CD4-positive, alpha-beta T cell (primary cell): ENCODE data around the gene TSPAN9. TPM values are rescaled to one million over a fixed set of nuclear protein-coding genes. Genes with fewer than 3 reads are reported as not detected.

Source experiments
- ATAC-seq: fragments of 200-7000 bp; cut with Tn5 transposase; one replicate; pipeline ENCODE4 v1.10.0; 2022; ENCODE audit warnings: mild to moderate bottlenecking; ENCODE audit not compliant: poor library complexity
- CTCF ChIA-PET: fragments of 350-600 bp; sonication (Branson Sonifier 250); formaldehyde crosslinking; loops from one replicate; lab custom pipeline; 2021; ENCODE audit warnings: antibody characterized with exemption, inconsistent platforms; lab: Charles Lee
- POLR2A ChIA-PET: fragments of 350-600 bp; sonication (Branson Sonifier 250); formaldehyde crosslinking; loops from one replicate; lab custom pipeline; 2021; ENCODE audit warnings: antibody characterized with exemption, inconsistent platforms; lab: Charles Lee
- DNase-seq, 14 experiments: peaks; one replicate each; pipeline ENCODE4 v3.0.0-alpha.2; 2013 to 2020; ENCODE audit warnings: mixed read lengths in 2 of 14
- H3K27ac ChIP-seq, 2 donors: one replicate each; pipeline versions ENCODE4 v1.5.1 to v1.7.0; 2013; ENCODE audit warnings: low read length in 2 of 2, low read depth in 1 of 2, mild to moderate bottlenecking in 1 of 2
- H3K27me3 ChIP-seq, 2 experiments: 1 replicate in 1 of 2; 2 replicates in 1 of 2; pipeline versions ENCODE4 v1.6.1 to v1.7.0; 2013; ENCODE audit warnings: low read length in 2 of 2, control low read depth in 1 of 2, mild to moderate bottlenecking in 1 of 2, moderate library complexity in 1 of 2; ENCODE audit not compliant: insufficient read depth in 2 of 2, control insufficient read depth in 1 of 2
- H3K36me3 ChIP-seq: one replicate; pipeline ENCODE4 v1.6.1; 2013; ENCODE audit warnings: low read length, control low read depth; ENCODE audit not compliant: insufficient read depth
- H3K4me1 ChIP-seq: one replicate; pipeline ENCODE4 v1.6.1; 2013; ENCODE audit warnings: low read length, control low read depth; ENCODE audit not compliant: insufficient read depth
- H3K4me3 ChIP-seq: one replicate; pipeline ENCODE4 v1.5.1; 2013; ENCODE audit warnings: mild to moderate bottlenecking, low read length, moderate library complexity
- H3K9me3 ChIP-seq, 2 experiments: 1 replicate in 1 of 2; 2 replicates in 1 of 2; pipeline versions ENCODE4 v1.6.1 to v1.7.0; 2013; ENCODE audit warnings: low read length in 2 of 2, mild to moderate bottlenecking in 2 of 2, control low read depth in 1 of 2, moderate library complexity in 1 of 2; ENCODE audit not compliant: control insufficient read depth in 1 of 2, insufficient read depth in 1 of 2
- H3K27ac Mint-ChIP-seq: one replicate; pipeline ENCODE4 v1.8.0; 2020; ENCODE audit warnings: mixed read lengths
- H3K27me3 Mint-ChIP-seq: one replicate; pipeline ENCODE4 v1.8.0; 2021; ENCODE audit warnings: mixed read lengths
- H3K36me3 Mint-ChIP-seq: one replicate; pipeline ENCODE4 v1.8.0; 2021; ENCODE audit warnings: low read depth, mixed read lengths
- H3K4me1 Mint-ChIP-seq: one replicate; pipeline ENCODE4 v1.8.0; 2021; ENCODE audit warnings: low read depth, mixed read lengths
- H3K4me3 Mint-ChIP-seq: one replicate; pipeline ENCODE4 v1.8.0; 2020; ENCODE audit warnings: mild to moderate bottlenecking, mixed read lengths
- H3K9me3 Mint-ChIP-seq: one replicate; pipeline ENCODE4 v1.8.0; 2020; ENCODE audit warnings: mixed read lengths
- intact Hi-C, 2 experiments: fragments of 100-400 bp; cut with DNase I in 1 of 2; cut with micrococcal nuclease in 1 of 2; formaldehyde crosslinking; loops; one replicate each; pipeline versions ENCODE4 v1.15.1 to v1.9.0; 2023 to 2025; cut with DNase I, micrococcal nuclease
- total RNA-seq, 174 experiments: library from RNA in 2 of 174; stranded (reverse) in 2 of 174; gene quantifications; one replicate each; pipeline ENCODE4 v1.2.3 and lab custom pipeline; 2021 to 2026
- TF ChIP-seq, protein P1 (sequence below): fragments of 200-600 bp; IDR thresholded peaks from one replicate; pipeline ENCODE4 v1.8.0; 2022; ENCODE audit warnings: antibody characterized with exemption, mild to moderate bottlenecking

The TSPAN9 gene
- total RNA-seq, 2 experiments from 2014 or later: 0.82 to 1.3 TPM

GRCh38 chr12:3296409-3296701 lies 219.2 kb downstream of the TSPAN9 start:
- Histone ChIP-seq H3K27ac (no peak overlapping the region), H3K9me3 (no peaks in the 10 kb centered on the region), H3K27me3 (peaks cover 0 to 6% of the 10 kb centered on the region in 2 experiments), H3K4me1 (peaks cover 12% of the 10 kb centered on the region), H3K36me3 (no peaks in the 10 kb centered on the region), H3K4me3 (no peak overlapping the region)
- DNase-seq (no peak), ATAC-seq (no peak)
- ChIA-PET CTCF (no interaction called here), POLR2A (no interaction called here)
- intact Hi-C loops: no loop called here
- H3K27ac Mint-ChIP-seq: no peak overlapping the region
- no peak overlapping the region for H3K4me3 Mint-ChIP-seq
- H3K36me3 Mint-ChIP-seq: no peaks in the 10 kb centered on the region
- H3K9me3 Mint-ChIP-seq: no peaks in the 10 kb centered on the region
- peaks cover 14% of the 10 kb centered on the region for H3K27me3 Mint-ChIP-seq
- peaks cover 12% of the 10 kb centered on the region for H3K4me1 Mint-ChIP-seq
- TF ChIP-seq, protein P1, sequence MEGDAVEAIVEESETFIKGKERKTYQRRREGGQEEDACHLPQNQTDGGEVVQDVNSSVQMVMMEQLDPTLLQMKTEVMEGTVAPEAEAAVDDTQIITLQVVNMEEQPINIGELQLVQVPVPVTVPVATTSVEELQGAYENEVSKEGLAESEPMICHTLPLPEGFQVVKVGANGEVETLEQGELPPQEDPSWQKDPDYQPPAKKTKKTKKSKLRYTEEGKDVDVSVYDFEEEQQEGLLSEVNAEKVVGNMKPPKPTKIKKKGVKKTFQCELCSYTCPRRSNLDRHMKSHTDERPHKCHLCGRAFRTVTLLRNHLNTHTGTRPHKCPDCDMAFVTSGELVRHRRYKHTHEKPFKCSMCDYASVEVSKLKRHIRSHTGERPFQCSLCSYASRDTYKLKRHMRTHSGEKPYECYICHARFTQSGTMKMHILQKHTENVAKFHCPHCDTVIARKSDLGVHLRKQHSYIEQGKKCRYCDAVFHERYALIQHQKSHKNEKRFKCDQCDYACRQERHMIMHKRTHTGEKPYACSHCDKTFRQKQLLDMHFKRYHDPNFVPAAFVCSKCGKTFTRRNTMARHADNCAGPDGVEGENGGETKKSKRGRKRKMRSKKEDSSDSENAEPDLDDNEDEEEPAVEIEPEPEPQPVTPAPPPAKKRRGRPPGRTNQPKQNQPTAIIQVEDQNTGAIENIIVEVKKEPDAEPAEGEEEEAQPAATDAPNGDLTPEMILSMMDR: no peak

- Mint-ChIP-seq H3K27me3 (peaks cover 14% of the 10 kb centered on the region), H3K27ac (no peak overlapping the region), H3K4me1 (peaks cover 12% of the 10 kb centered on the region), H3K9me3 (no peaks in the 10 kb centered on the region), H3K36me3 (no peaks in the 10 kb centered on the region), H3K4me3 (no peak overlapping the region)
- POLR2A ChIA-PET: no interaction called here
- ATAC-seq (no peak), DNase-seq (no peak)
- TF ChIP-seq, protein P1: no peak
- Histone ChIP-seq H3K4me3 (no peak overlapping the region), H3K36me3 (no peaks in the 10 kb centered on the region), H3K27ac (no peak overlapping the region), H3K9me3 (no peaks in the 10 kb centered on the region), H3K27me3 (peaks cover 0 to 6% of the 10 kb centered on the region in 2 experiments), H3K4me1 (peaks cover 12% of the 10 kb centered on the region)
- intact Hi-C loops: no loop called here
- CTCF ChIA-PET: interaction anchor here (2.8 to 3.4 kb wide), 2 partner anchors 9 to 506 kb away, joined by 12 to 47 read pairs; no protein-coding TSS in a partner anchor
These were observed 221.4 kb downstream of the TSPAN9 start for GRCh38 chr12:3298603-3299002.

GRCh38 chr12:3299929-3300832 lies 223.0 kb downstream of the TSPAN9 start:
- TF ChIP-seq, protein P1: peak; percentile 93
- H3K4me1 Mint-ChIP-seq: peaks cover 12% of the 10 kb centered on the region
- no peaks in the 10 kb centered on the region for H3K9me3 Mint-ChIP-seq
- POLR2A ChIA-PET: interaction anchor here (0.5 to 0.9 kb wide), 3 partner anchors 70 to 503 kb away, joined by 3 to 6 read pairs (median 4); no protein-coding TSS in a partner anchor
- peak overlapping the region; percentile 24 for H3K4me3 ChIP-seq
- H3K36me3 ChIP-seq: no peaks in the 10 kb centered on the region
- peaks cover 12% of the 10 kb centered on the region for H3K4me1 ChIP-seq
- CTCF ChIA-PET: interaction anchor here (0.6 to 3.4 kb wide), 17 partner anchors 10 to 1346 kb away, joined by 3 to 47 read pairs (median 4); no protein-coding TSS in a partner anchor
- peak overlapping the region; percentile 61 for H3K27ac Mint-ChIP-seq
- no peak overlapping the region for H3K27ac ChIP-seq
- peaks cover 0 to 6% of the 10 kb centered on the region in 2 experiments for H3K27me3 ChIP-seq
- H3K27me3 Mint-ChIP-seq: peaks cover 14% of the 10 kb centered on the region
- peak overlapping the region; percentile 42 for H3K4me3 Mint-ChIP-seq
- H3K9me3 ChIP-seq: no peaks in the 10 kb centered on the region
- ATAC-seq: peak; percentile 86
- DNase-seq: peak; percentile 64 to 88 (median 75)
- H3K36me3 Mint-ChIP-seq: no peaks in the 10 kb centered on the region
- intact Hi-C loops: loop anchor here (1.0 kb wide), 3 partner anchors 477 to 977 kb away; no protein-coding TSS in a partner anchor
